Prostate gland (tissue), 2 donors: ENCODE measurements around the gene PLEKHA7.

Experiments
- POLR2A ChIP-seq: fragments of 450-650 bp; IDR thresholded peaks from one replicate; pipeline ENCODE4 v1.6.1; 2016; ENCODE audit warnings: antibody characterized with exemption, mild to moderate bottlenecking
- TF ChIP-seq, protein P1 (sequence below), 4 experiments: fragments of 200-600 bp in 2 of 4; fragments of 450-650 bp in 2 of 4; sonication (generic) in 2 of 4; IDR thresholded peaks; 1 replicate in 3 of 4; 2 replicates in 1 of 4; pipeline ENCODE4 v1.5.1; 2016 to 2019; ENCODE audit warnings: antibody characterized with exemption in 4 of 4, mild to moderate bottlenecking in 2 of 4, moderate library complexity in 2 of 4

- TF ChIP-seq, protein P1, sequence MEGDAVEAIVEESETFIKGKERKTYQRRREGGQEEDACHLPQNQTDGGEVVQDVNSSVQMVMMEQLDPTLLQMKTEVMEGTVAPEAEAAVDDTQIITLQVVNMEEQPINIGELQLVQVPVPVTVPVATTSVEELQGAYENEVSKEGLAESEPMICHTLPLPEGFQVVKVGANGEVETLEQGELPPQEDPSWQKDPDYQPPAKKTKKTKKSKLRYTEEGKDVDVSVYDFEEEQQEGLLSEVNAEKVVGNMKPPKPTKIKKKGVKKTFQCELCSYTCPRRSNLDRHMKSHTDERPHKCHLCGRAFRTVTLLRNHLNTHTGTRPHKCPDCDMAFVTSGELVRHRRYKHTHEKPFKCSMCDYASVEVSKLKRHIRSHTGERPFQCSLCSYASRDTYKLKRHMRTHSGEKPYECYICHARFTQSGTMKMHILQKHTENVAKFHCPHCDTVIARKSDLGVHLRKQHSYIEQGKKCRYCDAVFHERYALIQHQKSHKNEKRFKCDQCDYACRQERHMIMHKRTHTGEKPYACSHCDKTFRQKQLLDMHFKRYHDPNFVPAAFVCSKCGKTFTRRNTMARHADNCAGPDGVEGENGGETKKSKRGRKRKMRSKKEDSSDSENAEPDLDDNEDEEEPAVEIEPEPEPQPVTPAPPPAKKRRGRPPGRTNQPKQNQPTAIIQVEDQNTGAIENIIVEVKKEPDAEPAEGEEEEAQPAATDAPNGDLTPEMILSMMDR (IDR thresholded peaks at IDR 0.05): no peak
- no peak for TF ChIP-seq POLR2A
Observed at GRCh38 chr11:16873289-16873688, 140.9 kb downstream of the PLEKHA7 start.
